NCI-H1417 (cell line): Measurements from ENCODE around the gene TAS2R40.
"Not testable (repeated sequence)": the region's sequence is repeated elsewhere in the genome, so short reads cannot be mapped to it uniquely, and the experiment has no call there.

Source experiments
- DNase-seq, 3 experiments: peaks; one replicate each; lab custom pipeline; 2025; lab: John Stamatoyannopoulos, UW

TAS2R40 gene

GRCh38 chr7:143221737-143222136, at the start of gene TAS2R40:
Gene TAS2R40, plus strand, starts transcription at chr7:143222037. Its CDS starts 42 bp downstream, at chr7:143222079.
- DNase-seq: no peak

DNA sequence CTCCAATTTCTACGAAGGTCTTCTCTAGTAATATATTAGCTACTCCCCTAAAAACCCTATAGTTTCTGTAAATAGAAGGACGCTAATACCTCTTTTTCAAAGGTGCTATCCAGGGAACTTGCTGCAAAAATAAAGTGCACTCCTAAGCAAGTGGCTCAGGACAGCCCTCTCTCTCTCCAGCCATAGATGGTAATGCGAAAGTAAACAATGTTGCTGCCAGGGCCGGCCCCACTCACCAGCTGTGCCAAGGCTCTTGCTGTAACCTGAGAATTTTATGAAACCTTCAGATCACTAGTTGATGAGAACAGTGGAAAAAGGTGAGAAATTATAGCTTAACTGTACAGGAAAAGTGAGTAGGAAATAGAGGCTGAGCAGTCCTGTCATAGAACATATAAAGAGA, 49.5 kb upstream of the TAS2R40 start:
- peak; percentile 14 to 77 (median 48) for DNase-seq

GRCh38 chr7:143176128-143176527, 45.7 kb upstream of the TAS2R40 start:
- no peak for DNase-seq

DNA sequence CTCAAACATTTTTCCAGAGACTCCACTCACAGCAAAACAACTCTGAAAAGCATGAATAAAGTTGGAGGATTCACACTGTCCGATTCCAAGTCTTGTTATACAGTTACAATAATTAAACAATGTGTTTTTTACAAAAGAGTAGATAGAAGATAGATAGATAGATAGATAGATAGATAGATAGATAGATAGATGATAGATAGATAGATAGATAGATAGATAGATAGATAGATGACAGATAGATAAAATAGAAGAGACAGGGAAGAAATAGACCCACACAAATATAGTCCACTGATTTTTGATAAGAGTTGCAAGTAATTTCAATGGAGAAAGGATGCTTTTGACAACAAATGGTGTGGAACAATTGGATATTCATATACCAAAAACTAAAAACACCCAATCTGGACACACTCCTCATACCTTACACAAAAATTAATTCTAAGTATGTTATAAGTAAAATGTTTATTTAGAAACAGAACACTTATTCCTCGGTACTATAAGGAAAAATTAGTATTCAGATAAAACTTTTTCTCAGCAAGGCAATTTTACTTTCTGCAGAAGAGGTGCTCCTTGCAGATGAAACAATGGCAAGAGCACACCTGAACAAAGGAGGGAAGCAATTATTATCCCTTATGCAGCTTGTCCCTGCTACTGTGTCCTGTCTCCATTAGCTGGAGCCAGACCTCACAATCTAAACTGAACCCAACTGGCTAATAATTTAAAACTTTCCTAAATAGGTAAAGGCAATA, 44.3 kb upstream of the TAS2R40 start:
- DNase-seq: no peak

- not testable (repeated sequence) for DNase-seq
These were observed 41.1 kb upstream of the TAS2R40 start for GRCh38 chr7:143180771-143181170.

DNA sequence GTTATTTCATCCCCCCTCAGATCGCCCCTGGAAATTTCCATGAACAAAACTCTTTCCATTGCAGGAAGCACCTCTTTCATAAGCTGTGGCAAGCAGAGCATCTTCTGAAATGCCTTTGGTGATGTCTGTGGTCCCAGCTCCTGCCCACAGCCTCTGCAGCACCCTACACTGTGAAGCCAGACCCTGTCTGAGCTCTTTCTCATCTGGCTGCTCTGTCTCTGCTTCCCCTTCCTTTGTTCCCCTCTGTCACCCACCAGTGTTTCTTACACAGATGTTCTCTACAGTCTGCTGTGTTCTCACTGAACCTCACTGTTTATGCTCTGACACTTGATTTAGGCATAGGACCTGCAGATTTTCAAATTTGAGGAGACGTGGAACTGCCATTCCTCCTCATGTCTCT, 40.5 kb upstream of the TAS2R40 start:
- DNase-seq: no peak

- no peak for DNase-seq
These were observed 38.8 kb upstream of the TAS2R40 start, which contains the start of gene TAS2R39 for GRCh38 chr7:143183024-143183423. Gene TAS2R39, plus strand, starts transcription at chr7:143183419. Its CDS starts 0 bp downstream, at chr7:143183419.

DNA sequence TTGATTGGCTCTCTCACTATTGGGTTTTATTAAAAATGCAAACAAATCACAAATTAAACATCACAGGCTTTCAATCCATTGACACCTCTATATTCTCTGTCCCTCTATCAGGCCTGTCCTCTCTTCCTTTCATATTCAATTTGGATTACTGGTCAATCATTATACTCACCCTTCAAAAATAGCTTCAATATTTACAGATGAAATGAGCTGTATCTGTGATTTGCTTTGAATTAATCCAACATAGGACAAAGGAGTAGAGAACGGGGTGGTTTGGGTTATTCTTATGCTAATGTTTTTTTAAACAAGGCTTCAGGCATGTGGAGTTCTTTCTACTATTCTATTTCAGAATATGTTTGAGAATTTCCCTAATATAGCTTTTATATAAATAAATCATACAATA, 36.3 kb upstream of the TAS2R40 start:
- no peak for DNase-seq

GRCh38 chr7:143188994-143189393, 32.8 kb upstream of the TAS2R40 start:
- DNase-seq: no peak

DNA sequence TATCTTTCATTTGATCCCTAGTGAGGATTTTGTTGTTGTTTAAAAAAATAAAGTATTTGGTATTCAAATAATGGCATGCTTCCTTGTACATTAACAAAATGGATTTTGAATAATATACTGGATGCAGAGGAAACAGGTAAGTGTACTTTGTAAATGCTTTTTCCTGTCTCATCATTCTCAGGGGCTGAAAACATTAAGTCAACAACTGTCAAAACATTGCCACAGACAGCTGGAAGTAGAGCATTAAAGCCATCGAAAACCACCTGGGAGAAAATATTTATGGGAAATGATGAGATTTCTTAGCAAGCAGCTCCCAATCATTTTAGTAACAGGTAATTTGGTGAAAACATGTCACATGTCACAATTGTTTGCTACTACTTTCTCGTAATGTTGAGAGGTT, 28.0 kb upstream of the TAS2R40 start:
- peak in 1 of 3 experiments; percentile 29 for DNase-seq

- no peak for DNase-seq
These were observed 22.8 kb upstream of the TAS2R40 start for GRCh38 chr7:143199040-143199439.

- DNase-seq: no peak
These were observed 19.7 kb upstream of the TAS2R40 start for GRCh38 chr7:143202161-143202560.

DNA sequence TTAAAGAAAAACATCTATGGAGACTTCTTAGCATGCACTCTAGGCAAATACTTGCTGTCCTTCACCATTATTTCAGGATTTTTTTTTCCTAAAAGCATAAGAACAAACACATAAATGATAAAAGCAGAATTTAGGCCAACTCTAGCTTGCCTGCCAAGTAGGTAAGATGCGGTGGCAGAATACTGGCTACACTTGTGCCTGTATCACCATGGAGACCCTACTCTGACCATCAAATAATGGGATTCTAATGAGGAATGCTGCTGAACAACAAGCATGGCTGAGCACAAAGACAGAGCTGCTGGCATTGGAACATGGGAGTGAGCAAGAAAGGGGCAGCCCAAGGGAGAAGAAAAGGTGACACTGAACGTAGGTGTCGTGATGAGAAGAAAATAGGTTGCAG, 18.5 kb upstream of the TAS2R40 start:
- no peak for DNase-seq

DNA sequence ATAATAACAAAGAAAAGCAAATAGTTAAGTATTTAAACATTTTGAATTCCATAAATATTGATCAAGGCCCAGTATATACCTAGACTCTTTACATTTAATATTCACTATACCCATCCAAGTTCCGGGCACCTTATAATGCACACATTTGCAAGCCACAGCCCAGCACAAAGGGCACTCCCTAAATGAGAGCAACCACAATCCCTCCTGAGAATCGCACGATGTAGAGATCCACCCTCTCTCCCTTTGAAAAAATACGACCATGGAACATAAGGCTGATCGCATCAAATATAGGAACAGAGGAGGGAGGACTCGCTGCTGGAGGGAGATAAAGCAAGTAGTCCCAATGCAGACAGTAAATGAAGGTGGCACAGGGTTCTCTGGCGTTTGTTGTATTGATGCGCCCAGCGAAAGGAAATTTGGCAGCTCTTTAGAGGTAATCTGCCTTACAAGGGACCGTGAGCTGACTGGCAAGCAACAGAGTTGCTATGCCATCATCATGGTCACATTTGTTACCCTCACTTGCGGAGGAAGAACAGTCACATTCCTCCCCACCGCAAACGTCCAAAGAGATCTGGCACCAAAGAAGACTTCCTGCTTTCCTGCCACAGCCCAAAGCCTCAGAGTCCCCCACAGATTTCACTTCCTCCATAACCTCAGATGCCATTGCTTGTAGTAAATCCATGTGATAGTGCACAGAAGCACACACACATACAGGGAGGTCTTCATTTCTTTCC, 16.1 kb upstream of the TAS2R40 start:
- no peak for DNase-seq

DNA sequence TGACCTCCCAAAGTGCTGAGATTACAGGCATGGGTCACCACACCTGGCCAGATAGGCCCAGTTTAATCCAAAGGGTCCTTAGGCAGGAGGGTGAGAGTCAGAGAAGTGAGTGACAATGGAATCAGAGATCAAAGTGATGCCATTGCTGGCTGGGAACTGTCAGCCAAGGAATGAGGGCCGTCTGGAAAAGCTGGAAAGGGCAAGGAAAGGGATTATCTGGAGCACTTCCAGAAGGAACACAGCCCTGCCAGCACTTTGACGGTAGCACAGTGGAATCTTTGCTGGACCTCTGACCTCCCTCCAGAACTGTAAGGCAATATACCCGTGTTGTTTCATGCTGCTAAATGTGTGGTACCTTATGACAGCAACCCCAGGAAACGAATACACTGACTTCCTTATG, 11.3 kb upstream of the TAS2R40 start:
- no peak for DNase-seq

GRCh38 chr7:143213478-143213877, 8.4 kb upstream of the TAS2R40 start:
- DNase-seq: not testable (repeated sequence)

DNA sequence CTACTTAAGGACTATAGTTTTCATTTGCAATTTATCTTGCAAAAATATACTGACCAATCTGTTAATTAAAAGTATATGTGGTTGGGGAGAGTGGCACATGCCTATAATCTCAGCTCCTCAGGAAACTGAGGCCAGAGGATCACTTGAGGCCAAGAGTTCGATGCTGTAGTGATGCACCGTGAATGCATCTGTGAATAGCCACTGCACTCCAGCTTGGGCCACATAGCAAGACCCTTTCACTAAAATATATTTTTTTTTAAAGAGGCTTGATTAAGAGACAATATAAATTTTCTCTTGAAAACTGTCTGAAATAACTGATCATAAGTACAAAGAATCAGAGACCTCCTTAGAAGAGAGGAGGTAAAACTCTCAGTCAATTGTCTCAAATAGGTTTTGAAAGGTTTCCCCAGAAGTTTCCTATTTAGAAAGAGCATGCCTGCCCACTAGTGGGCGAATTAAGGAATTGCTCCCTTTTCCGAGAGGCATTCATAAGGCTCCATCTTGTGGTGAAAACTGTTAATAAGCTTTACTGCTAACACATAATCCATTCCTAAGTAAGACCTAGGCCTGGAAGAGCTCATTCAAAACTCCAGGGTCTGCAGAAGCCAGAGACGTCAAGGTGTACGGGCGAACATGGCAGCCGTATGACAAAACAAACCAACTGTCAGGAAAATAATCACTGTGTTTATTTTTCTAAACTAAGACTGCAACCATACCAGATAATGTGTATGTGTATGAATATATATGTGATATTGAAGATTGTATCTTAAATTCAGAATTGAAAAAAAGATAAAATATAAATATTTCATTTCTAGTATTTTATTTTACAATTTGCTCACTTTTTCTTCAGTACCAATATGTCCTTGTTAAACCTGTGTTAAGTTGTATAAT, 6.8 kb upstream of the TAS2R40 start:
- DNase-seq: peak; percentile 69 to 94 (median 87)

DNA sequence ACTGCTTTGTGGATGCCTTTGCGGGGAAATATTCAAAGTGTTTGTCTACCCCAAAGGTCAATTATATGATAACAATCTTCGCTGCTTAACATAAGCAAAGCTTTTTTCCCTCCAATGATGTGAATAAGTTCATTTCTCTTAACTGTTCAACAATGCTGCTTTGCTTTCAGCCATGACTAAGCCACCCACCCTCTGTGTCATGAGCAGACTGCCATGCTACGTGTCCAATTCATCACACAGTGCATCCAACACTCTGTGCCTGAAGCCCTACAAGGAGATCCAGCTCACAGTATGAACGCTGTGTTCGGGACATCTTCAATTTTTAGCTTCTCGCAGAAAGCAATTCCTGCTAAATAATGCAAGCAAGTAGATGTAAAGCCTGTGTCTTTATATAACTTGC, 5.7 kb upstream of the TAS2R40 start:
- DNase-seq: no peak

- no peak for DNase-seq
These were observed 5.2 kb upstream of the TAS2R40 start for GRCh38 chr7:143216686-143217085.

GRCh38 chr7:143217806-143218205, 4.0 kb upstream of the TAS2R40 start:
- DNase-seq: no peak

DNA sequence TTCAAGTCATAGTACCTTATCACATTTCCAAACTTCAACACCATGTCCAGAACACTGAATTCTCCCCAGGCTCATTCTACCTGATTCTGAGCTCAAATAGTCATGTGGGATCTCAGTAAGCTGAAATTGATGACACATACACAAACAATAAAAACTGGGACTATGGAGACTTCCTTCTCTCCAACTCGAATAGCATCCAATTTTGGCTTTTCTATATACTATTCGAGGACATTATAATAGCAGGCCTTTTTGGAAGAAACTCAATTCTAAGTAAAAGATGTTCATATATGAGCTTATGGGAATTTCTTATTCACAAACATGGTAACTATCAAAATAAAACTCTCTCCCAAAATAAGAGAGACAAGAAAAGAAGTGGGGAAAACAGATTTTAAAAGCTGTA, 551 bp upstream of the TAS2R40 start:
- no peak for DNase-seq

GRCh38 chr7:143222782-143223181, 945 bp downstream of the TAS2R40 start:
- DNase-seq: no peak
